ENCODE results near the gene MLLT3. TPM values are rescaled to one million over a fixed set of nuclear protein-coding genes. Genes with fewer than 3 reads are reported as not detected.
A peak's percentile ranks its signal among the peaks of the same experiment; 100 is the strongest.

The MLLT3 gene
- total and polyA plus RNA-seq, 2 experiments from 2014 or later = 13.7 to 39.2 TPM

DNA sequence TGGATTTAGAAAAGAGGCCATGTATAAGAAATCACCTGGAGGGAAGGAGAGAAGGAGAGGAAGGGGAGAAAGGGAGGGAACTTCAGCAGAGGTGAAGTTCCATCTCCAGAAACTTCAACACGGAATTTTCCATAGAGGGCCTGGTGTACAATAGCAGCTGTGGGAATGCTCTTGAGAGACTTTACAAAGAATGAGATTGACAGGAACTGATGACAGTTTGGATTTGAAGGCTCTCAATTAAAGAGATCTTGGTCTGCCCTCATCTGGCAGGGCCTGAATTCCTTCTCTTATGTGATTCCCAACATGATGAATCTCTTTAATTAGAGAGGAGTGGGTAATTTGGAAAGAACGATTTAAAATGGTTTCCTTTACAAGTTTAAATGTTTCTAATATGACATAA is 143.5 kb downstream of the MLLT3 start:
- H3K4me2 ChIP-seq = no peak overlapping the region
- no peaks in the 10 kb centered on the region for H3K27me3 ChIP-seq
- H2AFZ ChIP-seq = no peak overlapping the region
- WGBS (ENCODE audit: low lambda C conversion rate, missing lambda C conversion rate) = 73% methylated on average over 2 of the region's 2 CpGs
- TF ChIP-seq EZH2 (IDR thresholded peaks at IDR 0.05; ENCODE audit: borderline replicate concordance) (no peak), EZH2phosphoT487 (IDR thresholded peaks at IDR 0.05; ENCODE audit: low read depth, severe bottlenecking, unreplicated experiment) (no peak)
- TF ChIP-seq, protein P1, sequence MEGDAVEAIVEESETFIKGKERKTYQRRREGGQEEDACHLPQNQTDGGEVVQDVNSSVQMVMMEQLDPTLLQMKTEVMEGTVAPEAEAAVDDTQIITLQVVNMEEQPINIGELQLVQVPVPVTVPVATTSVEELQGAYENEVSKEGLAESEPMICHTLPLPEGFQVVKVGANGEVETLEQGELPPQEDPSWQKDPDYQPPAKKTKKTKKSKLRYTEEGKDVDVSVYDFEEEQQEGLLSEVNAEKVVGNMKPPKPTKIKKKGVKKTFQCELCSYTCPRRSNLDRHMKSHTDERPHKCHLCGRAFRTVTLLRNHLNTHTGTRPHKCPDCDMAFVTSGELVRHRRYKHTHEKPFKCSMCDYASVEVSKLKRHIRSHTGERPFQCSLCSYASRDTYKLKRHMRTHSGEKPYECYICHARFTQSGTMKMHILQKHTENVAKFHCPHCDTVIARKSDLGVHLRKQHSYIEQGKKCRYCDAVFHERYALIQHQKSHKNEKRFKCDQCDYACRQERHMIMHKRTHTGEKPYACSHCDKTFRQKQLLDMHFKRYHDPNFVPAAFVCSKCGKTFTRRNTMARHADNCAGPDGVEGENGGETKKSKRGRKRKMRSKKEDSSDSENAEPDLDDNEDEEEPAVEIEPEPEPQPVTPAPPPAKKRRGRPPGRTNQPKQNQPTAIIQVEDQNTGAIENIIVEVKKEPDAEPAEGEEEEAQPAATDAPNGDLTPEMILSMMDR (IDR thresholded peaks at IDR 0.05; ENCODE audit: poor library complexity) = no peak
- H3K9me2 ChIP-seq (replicated peaks; ENCODE audit: insufficient read depth) = no peaks in the 10 kb centered on the region
- no peaks in the 10 kb centered on the region for H3K9me3 ChIP-seq (ENCODE audit: low read depth)
- peaks cover 88% of the 10 kb centered on the region for H3K79me2 ChIP-seq
- DNase-seq (ENCODE audit: low spot score) = no peak
- no peak overlapping the region for H3K27ac ChIP-seq
- H4K20me1 ChIP-seq (ENCODE audit: insufficient read depth, poor library complexity, severe bottlenecking) = peaks cover 4% of the 10 kb centered on the region
- no peak overlapping the region for H3K4me3 ChIP-seq
- H3K4me1 ChIP-seq (ENCODE audit: insufficient read depth) = peaks cover 34% of the 10 kb centered on the region
- H3K36me3 ChIP-seq (replicated peaks; ENCODE audit: insufficient read depth, low read depth) = no peaks in the 10 kb centered on the region

DNA sequence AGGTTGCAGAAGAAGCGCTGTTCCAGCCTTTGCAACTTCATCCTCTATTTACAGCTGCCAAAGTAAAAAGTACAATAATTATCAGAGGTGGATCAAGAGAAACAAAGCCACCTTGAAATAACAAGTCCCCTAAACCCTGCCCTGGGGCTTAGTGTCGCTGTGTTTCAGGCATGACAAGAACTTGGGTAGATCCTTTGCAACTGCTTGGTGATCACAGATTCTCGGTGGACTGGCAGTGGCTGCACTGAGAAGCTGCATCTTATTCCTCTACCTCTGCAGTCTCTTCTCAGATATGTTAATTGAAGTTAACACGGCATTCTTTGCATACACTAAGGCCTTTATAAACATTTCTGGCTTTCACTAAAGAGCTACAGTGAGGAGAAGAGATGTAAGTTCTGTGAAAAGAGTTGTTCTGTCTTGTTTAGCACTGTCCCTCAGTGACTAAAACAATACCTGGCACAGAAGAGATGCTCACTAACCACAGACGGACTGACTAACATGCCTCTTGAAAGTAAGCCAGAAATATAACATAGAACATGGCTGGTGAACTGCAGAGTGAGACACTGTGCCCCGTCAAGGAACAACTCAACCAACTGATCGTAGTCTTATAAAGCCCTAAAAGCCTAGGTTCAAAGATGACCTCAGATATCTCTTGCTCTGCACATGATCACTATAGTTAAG is 144.2 kb downstream of the MLLT3 start:
- TF ChIP-seq, protein P1 (IDR thresholded peaks at IDR 0.05; ENCODE audit: poor library complexity) = no peak
- TF ChIP-seq EZH2 (IDR thresholded peaks at IDR 0.05; ENCODE audit: borderline replicate concordance) (no peak), EZH2phosphoT487 (IDR thresholded peaks at IDR 0.05; ENCODE audit: low read depth, severe bottlenecking, unreplicated experiment) (no peak)
- H3K36me3 ChIP-seq (replicated peaks; ENCODE audit: insufficient read depth, low read depth) = no peaks in the 10 kb centered on the region

DNA sequence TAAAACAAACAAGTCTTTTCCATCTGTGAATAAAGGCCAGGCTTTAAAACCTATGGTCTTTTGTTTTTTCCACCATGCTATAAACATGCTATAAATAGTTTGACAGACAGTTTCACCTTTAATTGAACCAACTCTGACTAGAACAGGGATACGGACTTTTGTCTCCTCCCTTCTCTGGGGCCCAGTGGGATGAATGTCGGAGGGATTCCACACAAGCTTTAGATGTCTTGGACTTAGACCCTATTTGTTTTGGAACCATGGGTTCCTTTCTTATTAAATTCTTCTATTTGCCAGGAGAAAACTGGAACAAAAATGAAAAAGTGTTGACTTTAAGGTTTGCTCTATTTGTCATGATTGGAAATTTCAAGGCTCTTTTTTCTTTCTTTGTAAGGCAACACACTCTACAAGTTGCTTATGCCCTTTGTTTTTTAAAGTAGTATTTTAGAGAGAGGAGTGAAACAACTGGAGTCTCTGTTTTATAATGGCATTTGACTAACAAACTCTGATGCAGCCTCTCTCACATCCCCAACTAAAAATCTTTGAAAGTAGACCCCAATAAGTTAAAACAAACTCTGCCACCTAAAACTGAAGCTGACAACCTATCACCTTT is 145.3 kb downstream of the MLLT3 start:
- Histone ChIP-seq H4K20me1 (ENCODE audit: insufficient read depth, poor library complexity, severe bottlenecking) (peaks cover 4% of the 10 kb centered on the region), H2AFZ (no peak overlapping the region), H3K9me2 (replicated peaks; ENCODE audit: insufficient read depth) (no peaks in the 10 kb centered on the region), H3K4me1 (ENCODE audit: insufficient read depth) (peaks cover 38% of the 10 kb centered on the region), H3K36me3 (replicated peaks; ENCODE audit: insufficient read depth, low read depth) (no peaks in the 10 kb centered on the region), H3K27me3 (no peaks in the 10 kb centered on the region), H3K4me2 (peak overlapping the region; percentile 49), H3K79me2 (peaks cover 86% of the 10 kb centered on the region), H3K4me3 (no peak overlapping the region), H3K27ac (peak overlapping the region; percentile 56), H3K9me3 (ENCODE audit: low read depth) (no peaks in the 10 kb centered on the region)
- peak; percentile 50 for DNase-seq (ENCODE audit: low spot score)
- TF ChIP-seq, protein P1 (IDR thresholded peaks at IDR 0.05; ENCODE audit: poor library complexity) = no peak
- TF ChIP-seq EZH2 (IDR thresholded peaks at IDR 0.05; ENCODE audit: borderline replicate concordance) = no peak
- no peak for TF ChIP-seq EZH2phosphoT487 (IDR thresholded peaks at IDR 0.05; ENCODE audit: low read depth, severe bottlenecking, unreplicated experiment)
- WGBS (ENCODE audit: low lambda C conversion rate, missing lambda C conversion rate) = 16% methylated on average over 2 of the region's 2 CpGs

More for the DNA sequence above, 144.2 kb downstream of the MLLT3 start:
- 73% methylated on average over 7 of the region's 7 CpGs for WGBS (ENCODE audit: low lambda C conversion rate, missing lambda C conversion rate)
- Histone ChIP-seq H3K4me3 (no peak overlapping the region), H3K27me3 (no peaks in the 10 kb centered on the region), H3K4me2 (peak overlapping the region; percentile 49), H2AFZ (no peak overlapping the region), H3K79me2 (peaks cover 87% of the 10 kb centered on the region), H3K9me3 (ENCODE audit: low read depth) (no peaks in the 10 kb centered on the region), H4K20me1 (ENCODE audit: insufficient read depth, poor library complexity, severe bottlenecking) (peaks cover 4% of the 10 kb centered on the region), H3K27ac (peak overlapping the region; percentile 46), H3K4me1 (ENCODE audit: insufficient read depth) (peaks cover 38% of the 10 kb centered on the region), H3K9me2 (replicated peaks; ENCODE audit: insufficient read depth) (no peaks in the 10 kb centered on the region)
- DNase-seq (ENCODE audit: low spot score) = no peak
